22Rv1 (cell line): ENCODE measurements around the gene FAM221B.

ENCODE experiments used
- H3K27ac ChIP-seq: fragments of 450-650 bp; 2 replicates; pipeline ENCODE4 v1.5.1; 2017
- ZFX ChIP-seq: fragments of 450-650 bp; IDR thresholded peaks from 2 replicates; pipeline ENCODE4 v1.6.1; 2017; ENCODE audit warnings: antibody characterized with exemption, borderline replicate concordance
- TF ChIP-seq, protein P1 (sequence below): fragments of 450-650 bp; IDR thresholded peaks from 2 replicates; pipeline ENCODE4 v1.5.1; 2017; ENCODE audit warnings: mild to moderate bottlenecking

The FAM221B gene

GRCh38 chr9:35790025-35790384, 38.5 kb downstream of the FAM221B start:
- TF ChIP-seq ZFX = no peak
- TF ChIP-seq, protein P1, sequence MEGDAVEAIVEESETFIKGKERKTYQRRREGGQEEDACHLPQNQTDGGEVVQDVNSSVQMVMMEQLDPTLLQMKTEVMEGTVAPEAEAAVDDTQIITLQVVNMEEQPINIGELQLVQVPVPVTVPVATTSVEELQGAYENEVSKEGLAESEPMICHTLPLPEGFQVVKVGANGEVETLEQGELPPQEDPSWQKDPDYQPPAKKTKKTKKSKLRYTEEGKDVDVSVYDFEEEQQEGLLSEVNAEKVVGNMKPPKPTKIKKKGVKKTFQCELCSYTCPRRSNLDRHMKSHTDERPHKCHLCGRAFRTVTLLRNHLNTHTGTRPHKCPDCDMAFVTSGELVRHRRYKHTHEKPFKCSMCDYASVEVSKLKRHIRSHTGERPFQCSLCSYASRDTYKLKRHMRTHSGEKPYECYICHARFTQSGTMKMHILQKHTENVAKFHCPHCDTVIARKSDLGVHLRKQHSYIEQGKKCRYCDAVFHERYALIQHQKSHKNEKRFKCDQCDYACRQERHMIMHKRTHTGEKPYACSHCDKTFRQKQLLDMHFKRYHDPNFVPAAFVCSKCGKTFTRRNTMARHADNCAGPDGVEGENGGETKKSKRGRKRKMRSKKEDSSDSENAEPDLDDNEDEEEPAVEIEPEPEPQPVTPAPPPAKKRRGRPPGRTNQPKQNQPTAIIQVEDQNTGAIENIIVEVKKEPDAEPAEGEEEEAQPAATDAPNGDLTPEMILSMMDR = no peak
- H3K27ac ChIP-seq = no peak overlapping the region

- no peak overlapping the region for H3K27ac ChIP-seq
- TF ChIP-seq, protein P1 = no peak
- TF ChIP-seq ZFX = no peak
Measured at GRCh38 chr9:35789541-35789940, 39.0 kb downstream of the FAM221B start.

DNA sequence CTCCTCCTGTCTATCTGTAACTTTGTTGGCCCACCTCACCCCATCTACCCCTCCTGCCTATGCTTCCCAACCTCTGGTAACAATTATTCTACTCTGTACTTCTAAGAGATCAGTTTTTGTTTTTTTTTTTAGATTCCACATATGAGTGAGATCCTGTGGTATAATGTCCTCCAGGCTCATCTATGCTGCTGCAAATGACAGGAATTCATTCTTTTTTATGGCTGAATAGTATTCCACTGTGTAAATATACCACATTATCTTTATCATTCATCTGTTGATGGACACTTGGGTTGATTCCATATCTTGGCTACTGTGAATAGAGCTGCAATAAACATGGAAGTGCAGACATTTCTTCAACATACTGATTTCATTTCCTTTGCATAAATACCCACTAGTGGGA, 45.1 kb downstream of the FAM221B start:
- TF ChIP-seq, protein P1 = no peak
- no peak for TF ChIP-seq ZFX
- H3K27ac ChIP-seq = no peak overlapping the region

DNA sequence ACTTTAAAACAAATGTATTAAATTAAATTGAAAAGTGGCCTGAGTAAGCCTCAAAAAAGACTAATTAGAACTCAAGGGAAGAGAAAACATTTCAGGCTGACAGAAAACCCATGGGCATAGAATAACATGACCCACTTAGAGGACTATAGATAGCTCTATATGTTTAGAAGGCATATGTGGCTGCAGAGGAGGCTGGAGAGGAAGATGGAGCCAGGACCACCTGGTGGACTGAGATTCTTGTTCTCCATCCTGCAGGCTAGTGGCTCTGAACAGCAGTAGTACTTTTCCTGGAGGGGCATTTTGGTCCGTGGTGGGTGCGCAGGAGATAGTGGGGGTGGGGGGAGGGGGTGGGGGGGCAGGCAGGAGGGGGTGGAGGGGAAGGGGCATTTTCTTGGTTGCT, 47.5 kb downstream of the FAM221B start:
- TF ChIP-seq ZFX = no peak
- TF ChIP-seq, protein P1 = no peak
- no peak overlapping the region for H3K27ac ChIP-seq

- H3K27ac ChIP-seq = no peak overlapping the region
- TF ChIP-seq, protein P1 = no peak
- TF ChIP-seq ZFX = no peak
Measured at GRCh38 chr9:35778496-35778895, 50.0 kb downstream of the FAM221B start.

DNA sequence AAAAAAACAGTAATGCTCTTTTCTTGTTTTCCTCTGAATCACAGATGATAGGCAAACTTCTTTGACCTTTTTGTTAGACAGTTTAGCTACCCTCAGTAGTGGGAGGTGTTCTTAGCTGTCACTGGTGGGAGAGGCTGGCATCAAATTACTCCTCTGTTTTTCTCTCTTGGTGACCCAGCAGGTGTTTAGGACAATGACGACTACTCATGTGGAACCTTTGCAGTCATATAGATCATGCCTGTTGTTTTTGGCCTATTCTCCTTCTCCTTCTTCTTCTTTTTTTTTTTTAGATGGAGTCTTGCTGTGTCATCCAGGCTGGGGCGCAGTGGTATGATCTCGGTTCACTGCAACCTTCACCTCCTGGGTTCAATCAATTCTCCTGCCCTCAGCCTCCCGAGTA, 52.5 kb downstream of the FAM221B start:
- TF ChIP-seq ZFX = no peak
- TF ChIP-seq, protein P1 = no peak
- no peak overlapping the region for H3K27ac ChIP-seq

GRCh38 chr9:35774907-35775635, 53.5 kb downstream of the FAM221B start:
- TF ChIP-seq ZFX = no peak
- TF ChIP-seq, protein P1 = no peak
- no peak overlapping the region for H3K27ac ChIP-seq
